Gastroesophageal sphincter (tissue), 3 donors: Measurements from ENCODE around the gene RPL29.

Source experiments
- EP300 ChIP-seq: sonication (generic); formaldehyde crosslinking; IDR thresholded peaks from one replicate; pipeline ENCODE4 v1.6.1; 2017; ENCODE audit warnings: antibody characterized with exemption, mild to moderate bottlenecking
- POLR2A ChIP-seq, 2 donors: fragments of 450-650 bp; IDR thresholded peaks; one replicate each; pipeline ENCODE4 v1.6.1; 2017; ENCODE audit warnings: antibody characterized with exemption in 2 of 2, mild to moderate bottlenecking in 2 of 2, moderate library complexity in 1 of 2
- POLR2AphosphoS5 ChIP-seq: sonication (generic); formaldehyde crosslinking; IDR thresholded peaks from one replicate; pipeline ENCODE4 v1.6.1; 2017; ENCODE audit warnings: antibody characterized with exemption
- TF ChIP-seq, protein P1 (sequence below), 4 experiments: fragments of 200-600 bp in 2 of 4; fragments of 450-650 bp in 2 of 4; sonication (generic) in 1 of 4; IDR thresholded peaks; one replicate each; pipeline ENCODE4 v1.5.1; 2017 to 2019; ENCODE audit warnings: antibody characterized with exemption in 4 of 4, mild to moderate bottlenecking in 2 of 4, moderate library complexity in 2 of 4

DNA sequence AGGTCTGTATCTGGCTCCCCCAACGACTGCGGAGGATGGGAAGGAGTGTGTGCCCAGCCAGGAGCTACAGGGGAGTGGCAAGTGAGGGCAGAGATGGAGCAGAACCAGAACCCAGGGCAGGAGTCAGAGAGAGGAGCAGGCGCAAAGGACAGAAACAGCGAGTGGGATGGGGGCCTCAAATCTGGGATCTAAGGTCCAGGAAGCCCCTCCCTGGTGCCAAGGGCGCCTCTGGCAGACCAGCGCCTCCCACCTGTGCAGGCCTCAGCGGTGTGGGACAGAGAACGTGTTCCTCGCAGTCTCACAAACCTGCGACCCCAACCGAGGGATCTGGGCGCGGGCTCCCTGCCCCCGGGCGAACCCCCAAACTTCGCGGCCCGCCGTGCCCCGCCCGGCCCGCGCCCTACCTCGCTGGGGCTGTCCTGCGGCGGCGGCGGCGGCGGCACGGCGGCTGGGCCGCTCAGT is 28.7 kb downstream of the RPL29 start:
- TF ChIP-seq, protein P1, sequence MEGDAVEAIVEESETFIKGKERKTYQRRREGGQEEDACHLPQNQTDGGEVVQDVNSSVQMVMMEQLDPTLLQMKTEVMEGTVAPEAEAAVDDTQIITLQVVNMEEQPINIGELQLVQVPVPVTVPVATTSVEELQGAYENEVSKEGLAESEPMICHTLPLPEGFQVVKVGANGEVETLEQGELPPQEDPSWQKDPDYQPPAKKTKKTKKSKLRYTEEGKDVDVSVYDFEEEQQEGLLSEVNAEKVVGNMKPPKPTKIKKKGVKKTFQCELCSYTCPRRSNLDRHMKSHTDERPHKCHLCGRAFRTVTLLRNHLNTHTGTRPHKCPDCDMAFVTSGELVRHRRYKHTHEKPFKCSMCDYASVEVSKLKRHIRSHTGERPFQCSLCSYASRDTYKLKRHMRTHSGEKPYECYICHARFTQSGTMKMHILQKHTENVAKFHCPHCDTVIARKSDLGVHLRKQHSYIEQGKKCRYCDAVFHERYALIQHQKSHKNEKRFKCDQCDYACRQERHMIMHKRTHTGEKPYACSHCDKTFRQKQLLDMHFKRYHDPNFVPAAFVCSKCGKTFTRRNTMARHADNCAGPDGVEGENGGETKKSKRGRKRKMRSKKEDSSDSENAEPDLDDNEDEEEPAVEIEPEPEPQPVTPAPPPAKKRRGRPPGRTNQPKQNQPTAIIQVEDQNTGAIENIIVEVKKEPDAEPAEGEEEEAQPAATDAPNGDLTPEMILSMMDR (IDR thresholded peaks at IDR 0.05), result no peak
- no peak for TF ChIP-seq POLR2A (IDR thresholded peaks at IDR 0.05)
- TF ChIP-seq POLR2AphosphoS5, result no peak
- no peak for TF ChIP-seq EP300
